Measurements from ENCODE around the gene MDN1. TPM values are rescaled to one million over a fixed set of nuclear protein-coding genes. Genes with fewer than 3 reads are reported as not detected.

The MDN1 gene
- total RNA-seq, 4 donors from 2014 or later, result 23.3 to 41.3 (median 24.5) TPM

- TF ChIP-seq CTCF (IDR thresholded peaks at IDR 0.05; ENCODE audit: low read depth), result no peak
These were observed 111.8 kb downstream of the MDN1 start for GRCh38 chr6:89707766-89708165.

GRCh38 chr6:89706121-89706520, 113.5 kb downstream of the MDN1 start:
- TF ChIP-seq CTCF (IDR thresholded peaks at IDR 0.05; ENCODE audit: low read depth), result no peak

GRCh38 chr6:89703292-89703691, 116.3 kb downstream of the MDN1 start:
- TF ChIP-seq CTCF (IDR thresholded peaks at IDR 0.05; ENCODE audit: low read depth), result no peak

GRCh38 chr6:89702349-89702748, 117.2 kb downstream of the MDN1 start:
- no peak for TF ChIP-seq CTCF (IDR thresholded peaks at IDR 0.05; ENCODE audit: low read depth)

GRCh38 chr6:89695667-89696066, 123.9 kb downstream of the MDN1 start:
- TF ChIP-seq CTCF (IDR thresholded peaks at IDR 0.05; ENCODE audit: low read depth), result no peak

- no peak for TF ChIP-seq CTCF (IDR thresholded peaks at IDR 0.05; ENCODE audit: low read depth)
These were observed 125.2 kb downstream of the MDN1 start for GRCh38 chr6:89694428-89694827.

GRCh38 chr6:89693207-89693606, 126.4 kb downstream of the MDN1 start:
- no peak for TF ChIP-seq CTCF (IDR thresholded peaks at IDR 0.05; ENCODE audit: low read depth)

Data from subcutaneous adipose tissue (tissue), 4 donors.